GM21717 (cell line): ENCODE data around the gene RPL23.

Experiments used
- ATAC-seq: cut with Tn5 transposase; IDR thresholded peaks from one replicate; pipeline ENCODE4 v1.9.1; 2021; ENCODE audit warnings: mild to moderate bottlenecking, moderate library complexity; ENCODE audit not compliant: unreplicated experiment

RPL23 gene

DNA sequence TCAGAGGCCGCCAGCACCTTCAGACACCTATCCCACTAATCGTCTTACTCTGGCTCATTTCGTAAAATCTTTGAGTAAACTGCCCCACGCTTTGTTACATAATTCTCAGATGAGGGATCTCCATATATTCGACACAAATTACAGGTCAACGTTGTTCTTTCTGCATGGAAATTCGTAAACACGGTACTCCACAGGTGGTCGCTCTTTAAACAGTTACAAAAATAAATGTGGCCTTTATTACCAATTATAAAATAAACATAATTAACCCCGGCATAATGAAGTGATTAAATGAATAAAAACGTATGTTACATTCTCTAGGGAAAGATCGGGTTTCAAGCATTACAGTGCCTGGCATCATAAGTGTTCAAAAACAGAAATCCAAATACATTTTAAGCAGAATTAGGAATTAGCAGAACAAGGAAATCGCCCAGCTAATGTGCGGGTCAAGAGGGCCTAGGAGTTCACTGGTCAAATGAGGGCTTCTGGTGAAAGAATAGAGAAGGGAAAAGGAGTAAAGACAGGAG lies 53.2 kb downstream of the RPL23 start:
- no peak for ATAC-seq

- peak; percentile 75 for ATAC-seq
Observed at GRCh38 chr17:38799501-38800236, 53.9 kb downstream of the RPL23 start, which contains the start of gene PIP4K2B. Gene PIP4K2B (minus strand): TSS chr17:38799556. CDS start chr17:38799424, 132 bp downstream.

- peak; percentile 29 for ATAC-seq
Observed at GRCh38 chr17:38798614-38799500, 54.7 kb downstream of the RPL23 start.
